Stimulated activated CD8-positive, alpha-beta memory T cell treated with anti-CD3 and anti-CD28 coated beads, Interleukin-4, amount 100 ng/mL, for 4 hours (primary cell): Measurements from ENCODE around the gene GPC6.
"Not testable (repeated sequence)": the region's sequence is repeated elsewhere in the genome, so short reads cannot be mapped to it uniquely, and the experiment has no call there.

Experiments used
- DNase-seq, 2 donors: peaks; one replicate each; pipeline ENCODE4 v3.0.0-alpha.2; 2020; ENCODE audit warnings: low read depth in 2 of 2, low spot score in 1 of 2

The GPC6 gene

GRCh38 chr13:93226623-93227279 lies at the start of gene GPC6:
GPC6 (plus strand) TSS chr13:93226807.
- DNase-seq, result no peak

GRCh38 chr13:93180356-93180969 lies 46.1 kb upstream of the GPC6 start:
- no peak for DNase-seq

- DNase-seq, result no peak
Measured at GRCh38 chr13:93182406-93182805, 44.2 kb upstream of the GPC6 start.

- no peak for DNase-seq
Measured at GRCh38 chr13:93183302-93183701, 43.3 kb upstream of the GPC6 start.

GRCh38 chr13:93190006-93190405 lies 36.6 kb upstream of the GPC6 start:
- no peak for DNase-seq

GRCh38 chr13:93193682-93194081 lies 32.9 kb upstream of the GPC6 start:
- DNase-seq, result no peak

GRCh38 chr13:93199856-93200255 lies 26.8 kb upstream of the GPC6 start:
- DNase-seq, result no peak

- no peak for DNase-seq
Measured at GRCh38 chr13:93200626-93201025, 26.0 kb upstream of the GPC6 start.

GRCh38 chr13:93201992-93202558 lies 24.5 kb upstream of the GPC6 start:
- DNase-seq, result no peak

- not testable (repeated sequence) for DNase-seq
Measured at GRCh38 chr13:93206778-93207392, 19.7 kb upstream of the GPC6 start.

- no peak for DNase-seq
Measured at GRCh38 chr13:93216122-93216521, 10.5 kb upstream of the GPC6 start.

GRCh38 chr13:93217721-93218261 lies 8.8 kb upstream of the GPC6 start:
- no peak for DNase-seq

- DNase-seq, result no peak
Measured at GRCh38 chr13:93218583-93218982, 8.0 kb upstream of the GPC6 start.

- no peak for DNase-seq
Measured at GRCh38 chr13:93220073-93220472, 6.5 kb upstream of the GPC6 start.

- DNase-seq, result no peak
Measured at GRCh38 chr13:93222976-93223375, 3.6 kb upstream of the GPC6 start.

- DNase-seq, result no peak
Measured at GRCh38 chr13:93224535-93224934, 2.1 kb upstream of the GPC6 start.

- DNase-seq, result no peak
Measured at GRCh38 chr13:93225610-93226009, 997 bp upstream of the GPC6 start.

- DNase-seq, result no peak
Measured at GRCh38 chr13:93226065-93226622, 463 bp upstream of the GPC6 start.

- DNase-seq, result no peak
Measured at GRCh38 chr13:93227280-93227877, 772 bp downstream of the GPC6 start.

GRCh38 chr13:93227878-93228642 lies 1.5 kb downstream of the GPC6 start:
- no peak for DNase-seq

- DNase-seq, result no peak
Measured at GRCh38 chr13:93228643-93228937, 2.0 kb downstream of the GPC6 start.
